SK-N-MC (cell line): Measurements from ENCODE around the gene SLC7A7.
"Not testable (repeated sequence)": the region's sequence is repeated elsewhere in the genome, so short reads cannot be mapped to it uniquely, and the experiment has no call there.

Source experiments
- DNase-seq: peaks from one replicate; pipeline ENCODE4 v3.0.0-alpha.2; 2011; ENCODE audit warnings: low read depth, low spot score
- H3K27ac ChIP-seq: fragments of 200-600 bp; sonication (generic); 2 replicates; pipeline ENCODE4 v1.5.1; 2016; ENCODE audit warnings: mixed run types
- H3K36me3 ChIP-seq: fragments of 200-600 bp; sonication (generic); 2 replicates; pipeline ENCODE4 v1.6.1; 2017; ENCODE audit warnings: antibody characterized with exemption, low read length, mixed read lengths; ENCODE audit not compliant: insufficient read depth
- H3K4me3 ChIP-seq: fragments of 200-600 bp; sonication (generic); 2 replicates; pipeline ENCODE4 v1.5.1; 2016
- H3K9ac ChIP-seq: fragments of 200-600 bp; sonication (generic); 2 replicates; pipeline ENCODE4 v1.8.0; 2017; ENCODE audit warnings: mixed run types, mixed read lengths; ENCODE audit not compliant: insufficient read length
- H3K9me3 ChIP-seq: fragments of 200-600 bp; sonication (generic); 2 replicates; pipeline ENCODE4 v1.6.1; 2017; ENCODE audit warnings: low read depth, mild to moderate bottlenecking, antibody characterized with exemption, low read length, moderate library complexity, mixed read lengths
- EZH2 ChIP-seq: fragments of 200-600 bp; sonication (generic); IDR thresholded peaks from one replicate; pipeline ENCODE4 v1.6.1; 2017; ENCODE audit warnings: antibody characterized with exemption
- FOXP2 ChIP-seq: optimal IDR thresholded peaks from 2 replicates; pipeline ENCODE3; 2011; ENCODE audit warnings: mild to moderate bottlenecking, moderate library complexity; ENCODE audit not compliant: insufficient read depth; ENCODE audit errors: extremely low read length, control extremely low read depth
- POLR2AphosphoS5 ChIP-seq: IDR thresholded peaks from 2 replicates; pipeline ENCODE4 v1.6.1; 2012; ENCODE audit warnings: mild to moderate bottlenecking, low read depth, low read length, borderline replicate concordance

SLC7A7 gene

GRCh38 chr14:22761734-22762133 lies 53.5 kb downstream of the SLC7A7 start:
- Histone ChIP-seq H3K36me3 (no peaks in the 10 kb centered on the region), H3K9me3 (peaks cover 4% of the 10 kb centered on the region; the same call in 1 of the 2 replicates), H3K4me3 (no peak overlapping the region), H3K27ac (no peak overlapping the region), H3K9ac (no peak overlapping the region)
- no peak for DNase-seq
- TF ChIP-seq EZH2 = no peak
- no peak for TF ChIP-seq FOXP2
- TF ChIP-seq POLR2AphosphoS5 = no peak

GRCh38 chr14:22757972-22758650 lies 57.1 kb downstream of the SLC7A7 start:
- not testable (repeated sequence) for H3K9me3 ChIP-seq, DNase-seq, H3K4me3 ChIP-seq, H3K9ac ChIP-seq, H3K27ac ChIP-seq, H3K36me3 ChIP-seq

GRCh38 chr14:22753586-22753985 lies 61.6 kb downstream of the SLC7A7 start:
- H3K4me3 ChIP-seq = no peak overlapping the region
- no peak for DNase-seq
- no peak for TF ChIP-seq FOXP2
- no peak for TF ChIP-seq POLR2AphosphoS5
- TF ChIP-seq EZH2 = no peak
- H3K9ac ChIP-seq = no peak overlapping the region
- no peaks in the 10 kb centered on the region for H3K9me3 ChIP-seq
- no peak overlapping the region for H3K27ac ChIP-seq
- no peaks in the 10 kb centered on the region for H3K36me3 ChIP-seq

- Histone ChIP-seq H3K9me3 (no peaks in the 10 kb centered on the region), H3K27ac (no peak overlapping the region), H3K4me3 (no peak overlapping the region), H3K36me3 (no peaks in the 10 kb centered on the region), H3K9ac (no peak overlapping the region)
- DNase-seq = no peak
- TF ChIP-seq EZH2 (no peak), FOXP2 (no peak), POLR2AphosphoS5 (no peak)
These were observed 62.8 kb downstream of the SLC7A7 start for GRCh38 chr14:22752422-22752821.

GRCh38 chr14:22748631-22749068 lies 66.6 kb downstream of the SLC7A7 start:
- Histone ChIP-seq H3K36me3 (no peaks in the 10 kb centered on the region), H3K9me3 (no peaks in the 10 kb centered on the region), H3K27ac (no peak overlapping the region), H3K4me3 (no peak overlapping the region), H3K9ac (no peak overlapping the region)
- TF ChIP-seq FOXP2 = no peak
- no peak for TF ChIP-seq POLR2AphosphoS5
- TF ChIP-seq EZH2 = no peak
- no peak for DNase-seq

GRCh38 chr14:22748206-22748605 lies 67.0 kb downstream of the SLC7A7 start:
- no peak for TF ChIP-seq FOXP2
- no peak for TF ChIP-seq EZH2
- no peak for TF ChIP-seq POLR2AphosphoS5
- Histone ChIP-seq H3K36me3 (no peaks in the 10 kb centered on the region), H3K4me3 (no peak overlapping the region), H3K9me3 (no peaks in the 10 kb centered on the region), H3K9ac (no peak overlapping the region), H3K27ac (no peak overlapping the region)
- no peak for DNase-seq

- no peak for DNase-seq
- no peaks in the 10 kb centered on the region for H3K9me3 ChIP-seq
- no peak overlapping the region for H3K27ac ChIP-seq
These were observed 67.5 kb downstream of the SLC7A7 start for GRCh38 chr14:22747769-22748168.

GRCh38 chr14:22740020-22740419 lies 75.2 kb downstream of the SLC7A7 start:
- Histone ChIP-seq H3K27ac (no peak overlapping the region), H3K9ac (no peak overlapping the region), H3K4me3 (no peak overlapping the region), H3K36me3 (no peaks in the 10 kb centered on the region), H3K9me3 (peaks cover 3% of the 10 kb centered on the region; the same call in 1 of the 2 replicates)
- TF ChIP-seq POLR2AphosphoS5 = no peak
- TF ChIP-seq EZH2 = no peak
- DNase-seq = no peak

More at GRCh38 chr14:22747769-22748168, 67.5 kb downstream of the SLC7A7 start:
- no peak for TF ChIP-seq FOXP2
- no peak for TF ChIP-seq POLR2AphosphoS5
- no peak for TF ChIP-seq EZH2
- Histone ChIP-seq H3K36me3 (no peaks in the 10 kb centered on the region), H3K9ac (no peak overlapping the region), H3K4me3 (no peak overlapping the region)

GRCh38 chr14:22739423-22739822 lies 75.8 kb downstream of the SLC7A7 start:
- Histone ChIP-seq H3K36me3 (no peaks in the 10 kb centered on the region), H3K9me3 (peaks cover 3% of the 10 kb centered on the region; the same call in 1 of the 2 replicates), H3K9ac (no peak overlapping the region), H3K4me3 (no peak overlapping the region), H3K27ac (no peak overlapping the region)
- TF ChIP-seq EZH2 = no peak
- TF ChIP-seq FOXP2 = no peak
- no peak for TF ChIP-seq POLR2AphosphoS5
- DNase-seq = no peak
